Mammary epithelial cell (primary cell): Measurements from ENCODE around the gene ANXA5.

ENCODE experiments used
- CTCF ChIP-seq, 2 donors: IDR thresholded peaks in 1 of 2; conservative IDR thresholded peaks in 1 of 2; 2 replicates each; pipeline ENCODE4 v1.5.1; 2011 to 2012; ENCODE audit warnings: inconsistent platforms in 2 of 2, low read length in 2 of 2, mild to moderate bottlenecking in 2 of 2, control low read depth in 1 of 2, low read depth in 1 of 2; ENCODE audit not compliant: insufficient read depth in 1 of 2; ENCODE audit errors: extremely low read depth in 1 of 2
- EZH2 ChIP-seq: IDR thresholded peaks from 2 replicates; pipeline ENCODE4 v1.6.1; 2012; ENCODE audit warnings: low read length, inconsistent platforms, borderline replicate concordance

- TF ChIP-seq CTCF (conservative IDR thresholded peaks at IDR 0.05 in 1 of 2, IDR thresholded peaks at IDR 0.05 in 1 of 2; ENCODE audit: extremely low read depth in 1 of 2, insufficient read depth in 1 of 2, low read depth in 1 of 2, low read length in 2 of 2): peak in 1 of 2 donors; percentile 34
- TF ChIP-seq EZH2: no peak
Measured at GRCh38 chr4:121696170-121696580, 605 bp downstream of the ANXA5 start.
